ENCODE data around the gene OSBPL6. TPM values are rescaled to one million over a fixed set of nuclear protein-coding genes. Genes with fewer than 3 reads are reported as not detected.
"Not testable (repeated sequence)": the region's sequence is repeated elsewhere in the genome, so short reads cannot be mapped to it uniquely, and the experiment has no call there.

OSBPL6 gene
- 1 to 10 TPM; 1.5 to 4.0 (median 3.1) TPM for total RNA-seq

- Histone ChIP-seq H3K4me3 (peak within 1 kb of the TSS; percentile 71 to 93), H3K27me3 (no peaks in the 10 kb centered on the region), H3K27ac (peak within 1 kb of the TSS; percentile 91 to 96 (median 93)), H3K9me3 (no peaks in the 10 kb centered on the region), H3K4me1 (peaks cover 0 to 16% (median 2%) of the 10 kb centered on the region in 3 donors), H3K36me3 (no peaks in the 10 kb centered on the region)
- TF ChIP-seq, protein P1, sequence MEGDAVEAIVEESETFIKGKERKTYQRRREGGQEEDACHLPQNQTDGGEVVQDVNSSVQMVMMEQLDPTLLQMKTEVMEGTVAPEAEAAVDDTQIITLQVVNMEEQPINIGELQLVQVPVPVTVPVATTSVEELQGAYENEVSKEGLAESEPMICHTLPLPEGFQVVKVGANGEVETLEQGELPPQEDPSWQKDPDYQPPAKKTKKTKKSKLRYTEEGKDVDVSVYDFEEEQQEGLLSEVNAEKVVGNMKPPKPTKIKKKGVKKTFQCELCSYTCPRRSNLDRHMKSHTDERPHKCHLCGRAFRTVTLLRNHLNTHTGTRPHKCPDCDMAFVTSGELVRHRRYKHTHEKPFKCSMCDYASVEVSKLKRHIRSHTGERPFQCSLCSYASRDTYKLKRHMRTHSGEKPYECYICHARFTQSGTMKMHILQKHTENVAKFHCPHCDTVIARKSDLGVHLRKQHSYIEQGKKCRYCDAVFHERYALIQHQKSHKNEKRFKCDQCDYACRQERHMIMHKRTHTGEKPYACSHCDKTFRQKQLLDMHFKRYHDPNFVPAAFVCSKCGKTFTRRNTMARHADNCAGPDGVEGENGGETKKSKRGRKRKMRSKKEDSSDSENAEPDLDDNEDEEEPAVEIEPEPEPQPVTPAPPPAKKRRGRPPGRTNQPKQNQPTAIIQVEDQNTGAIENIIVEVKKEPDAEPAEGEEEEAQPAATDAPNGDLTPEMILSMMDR (IDR thresholded peaks at IDR 0.05): peak in 3 of 4 experiments; percentile 31 to 61 (median 38)
- TF ChIP-seq POLR2AphosphoS5 (IDR thresholded peaks at IDR 0.05) (peak; percentile 39), POLR2A (IDR thresholded peaks at IDR 0.05) (peak; percentile 80 to 82), EP300 (IDR thresholded peaks at IDR 0.05) (no peak)
- peak; percentile 96 for ATAC-seq
- WGBS, 2 donors (ENCODE audit: low coverage in 1 of 2): 0% methylated on average over 2 of the region's 90 CpGs; no CpG with 5 or more reads in 1 of the 2 donors
Measured at GRCh38 chr2:178193823-178194599, at the start of gene OSBPL6. OSBPL6 (plus strand) TSS chr2:178194512; CDS start chr2:178306185, 111,673 bp downstream.

- Histone ChIP-seq H3K4me1 (no peaks in the 10 kb centered on the region), H3K27me3 (peaks cover 22% of the 10 kb centered on the region), H3K36me3 (no peaks in the 10 kb centered on the region), H3K27ac (no peak overlapping the region), H3K4me3 (no peak overlapping the region), H3K9me3 (no peaks in the 10 kb centered on the region)
- TF ChIP-seq, protein P1 (IDR thresholded peaks at IDR 0.05): no peak
- TF ChIP-seq POLR2AphosphoS5 (IDR thresholded peaks at IDR 0.05) (no peak), POLR2A (IDR thresholded peaks at IDR 0.05) (no peak), EP300 (IDR thresholded peaks at IDR 0.05) (no peak)
- no peak for ATAC-seq
- WGBS, 2 donors (ENCODE audit: low coverage in 1 of 2): 17 to 19% methylated on average over 3 of the region's 3 CpGs
Measured at GRCh38 chr2:178152033-178152432, 42.3 kb upstream of the OSBPL6 start.

- peaks cover 17% of the 10 kb centered on the region for H3K27me3 ChIP-seq
- H3K4me1 ChIP-seq: no peaks in the 10 kb centered on the region
- no peak overlapping the region for H3K4me3 ChIP-seq
- no peak for ATAC-seq
- TF ChIP-seq EP300 (IDR thresholded peaks at IDR 0.05): no peak
- no peak for TF ChIP-seq POLR2A (IDR thresholded peaks at IDR 0.05)
- H3K36me3 ChIP-seq: no peaks in the 10 kb centered on the region
- 79 to 85% methylated on average over 4 of the region's 4 CpGs for WGBS, 2 donors (ENCODE audit: low coverage in 1 of 2)
- H3K27ac ChIP-seq: no peak overlapping the region
- no peaks in the 10 kb centered on the region for H3K9me3 ChIP-seq
Measured at GRCh38 chr2:178152542-178152941, 41.8 kb upstream of the OSBPL6 start.

- peaks cover 15% of the 10 kb centered on the region for H3K27me3 ChIP-seq
- WGBS, 2 donors (ENCODE audit: low coverage in 1 of 2): 23 to 100% methylated on average over 1 of the region's 1 CpG
- H3K4me3 ChIP-seq: no peak overlapping the region
- H3K4me1 ChIP-seq: no peaks in the 10 kb centered on the region
- H3K27ac ChIP-seq: no peak overlapping the region
- TF ChIP-seq, protein P1 (IDR thresholded peaks at IDR 0.05): no peak
- TF ChIP-seq POLR2A (IDR thresholded peaks at IDR 0.05): no peak
- no peak for TF ChIP-seq EP300 (IDR thresholded peaks at IDR 0.05)
- no peak for TF ChIP-seq POLR2AphosphoS5 (IDR thresholded peaks at IDR 0.05)
- H3K9me3 ChIP-seq: no peaks in the 10 kb centered on the region
- H3K36me3 ChIP-seq: no peaks in the 10 kb centered on the region
- no peak for ATAC-seq
Measured at GRCh38 chr2:178152977-178153376, 41.3 kb upstream of the OSBPL6 start.

GRCh38 chr2:178153878-178154277 is 40.4 kb upstream of the OSBPL6 start:
- H3K4me3 ChIP-seq, H3K36me3 ChIP-seq, H3K27me3 ChIP-seq, ATAC-seq, H3K9me3 ChIP-seq, H3K4me1 ChIP-seq, H3K27ac ChIP-seq: not testable (repeated sequence)
- 67 to 75% methylated on average over 1 of the region's 1 CpG for WGBS, 2 donors (ENCODE audit: low coverage in 1 of 2)

DNA sequence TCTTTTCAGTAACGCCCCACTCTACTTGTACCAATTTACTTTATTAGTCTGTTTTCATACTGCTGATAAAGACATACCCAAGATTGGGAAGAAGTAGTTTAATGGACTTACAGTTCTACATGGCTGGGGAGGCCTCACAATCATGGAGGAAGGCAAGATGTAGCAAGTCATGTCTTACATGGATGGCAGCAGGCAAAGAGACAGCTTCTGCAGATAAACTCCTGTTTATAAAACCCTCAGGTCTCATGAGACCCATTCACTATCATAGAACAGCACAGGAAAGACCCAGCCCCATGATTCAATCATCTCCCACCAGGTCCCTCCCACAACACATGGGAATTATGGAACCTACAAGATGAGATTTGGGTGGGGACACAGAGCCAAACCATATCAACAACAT is 38.8 kb upstream of the OSBPL6 start:
- Histone ChIP-seq H3K9me3 (no peaks in the 10 kb centered on the region), H3K36me3 (no peaks in the 10 kb centered on the region), H3K4me3 (no peak overlapping the region), H3K27ac (no peak overlapping the region), H3K27me3 (no peaks in the 10 kb centered on the region), H3K4me1 (no peaks in the 10 kb centered on the region)
- WGBS, 2 donors (ENCODE audit: low coverage in 1 of 2): 100% methylated on average over 1 of the region's 1 CpG; no CpG with 5 or more reads in 1 of the 2 donors
- TF ChIP-seq POLR2A (IDR thresholded peaks at IDR 0.05) (no peak), EP300 (IDR thresholded peaks at IDR 0.05) (no peak), POLR2AphosphoS5 (IDR thresholded peaks at IDR 0.05) (no peak)
- TF ChIP-seq, protein P1 (IDR thresholded peaks at IDR 0.05): no peak
- ATAC-seq: no peak

All from gastroesophageal sphincter (tissue), 4 donors.